GM12892 (cell line): ENCODE data around the gene HECTD4.

Experiments used
- POLR2A ChIP-seq: IDR thresholded peaks from 2 replicates; pipeline ENCODE4 v1.6.1; 2011; ENCODE audit warnings: low read depth, low read length, control low read depth
- POLR2AphosphoS5 ChIP-seq: IDR thresholded peaks from 2 replicates; pipeline ENCODE4 v1.6.1; 2011; ENCODE audit warnings: low read depth, low read length, control low read depth

DNA sequence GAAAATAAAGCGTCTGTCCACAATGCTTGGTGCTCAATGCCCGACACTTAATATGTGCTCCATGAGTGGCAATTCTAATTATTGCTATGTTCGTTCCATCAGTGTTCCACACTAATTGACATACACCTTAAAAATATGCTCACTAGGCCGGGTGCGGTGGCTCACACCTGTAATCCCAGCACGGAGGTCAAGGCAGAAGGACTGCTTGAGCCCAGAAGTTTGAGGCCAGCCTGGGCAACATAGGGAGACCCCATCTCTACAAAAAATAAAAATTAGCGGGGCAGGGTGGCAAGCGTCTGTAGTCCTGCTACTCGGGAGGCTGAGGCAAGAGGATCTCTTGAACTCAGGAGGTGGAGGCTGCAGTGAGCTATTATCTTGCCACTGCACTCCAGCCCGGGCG is 635 bp upstream of the HECTD4 start:
- TF ChIP-seq POLR2AphosphoS5 = no peak
- no peak for TF ChIP-seq POLR2A
